ENCODE results near the gene ALG2. TPM values are rescaled to one million over a fixed set of nuclear protein-coding genes. Genes with fewer than 3 reads are reported as not detected.
A peak's percentile ranks its signal among the peaks of the same experiment; 100 is the strongest.

ALG2 gene
- total and polyA plus RNA-seq, 4 donors: 26.1 to 44.4 (median 37.1) TPM

- Histone ChIP-seq H3K4me3 (no peak overlapping the region), H3K9ac (ENCODE audit: insufficient read depth in 1 of 2, low read length in 2 of 2) (no peak overlapping the region), H3K27ac (ENCODE audit: low read depth in 1 of 2, low read length in 1 of 2) (no peak overlapping the region), H3K4me1 (ENCODE audit: control insufficient read depth in 5 of 5, insufficient read depth in 5 of 5, low read length in 5 of 5) (peaks cover 0 to 9% (median 0%) of the 10 kb centered on the region in 5 donors), H3K27me3 (ENCODE audit: control insufficient read depth in 3 of 3, insufficient read depth in 3 of 3, low read length in 2 of 3) (no peaks in the 10 kb centered on the region), H3K36me3 (ENCODE audit: control insufficient read depth in 4 of 4, insufficient read depth in 4 of 4, low read length in 4 of 4) (no peaks in the 10 kb centered on the region), H3K9me3 (ENCODE audit: control insufficient read depth in 4 of 4, insufficient read depth in 3 of 4, low read length in 3 of 4) (no peaks in the 10 kb centered on the region)
- ATAC-seq (ENCODE audit: insufficient read depth, low FRiP score) (no peak), DNase-seq (no peak)
- no peak for TF ChIP-seq CTCF (IDR thresholded peaks at IDR 0.05; ENCODE audit: control extremely low read depth, extremely low read depth)
- WGBS, 2 donors: 95 to 96% methylated on average over 8 of the region's 8 CpGs
Observed at GRCh38 chr9:99257723-99258389, 36.1 kb upstream of the ALG2 start.

GRCh38 chr9:99255651-99256050 lies 33.9 kb upstream of the ALG2 start:
- Histone ChIP-seq H3K27ac (ENCODE audit: low read depth in 1 of 2, low read length in 1 of 2) (peak overlapping the region in 1 of 2 donors; percentile 49), H3K4me3 (no peak overlapping the region), H3K36me3 (ENCODE audit: control insufficient read depth in 4 of 4, insufficient read depth in 4 of 4, low read length in 4 of 4) (no peaks in the 10 kb centered on the region), H3K4me1 (ENCODE audit: control insufficient read depth in 5 of 5, insufficient read depth in 5 of 5, low read length in 5 of 5) (peaks cover 0 to 9% (median 0%) of the 10 kb centered on the region in 5 donors), H3K9ac (ENCODE audit: insufficient read depth in 1 of 2, low read length in 2 of 2) (no peak overlapping the region), H3K27me3 (ENCODE audit: control insufficient read depth in 3 of 3, insufficient read depth in 3 of 3, low read length in 2 of 3) (no peaks in the 10 kb centered on the region), H3K9me3 (ENCODE audit: control insufficient read depth in 4 of 4, insufficient read depth in 3 of 4, low read length in 3 of 4) (no peaks in the 10 kb centered on the region)
- WGBS, 2 donors: 71 to 88% methylated on average over 1 of the region's 1 CpG
- DNase-seq: no peak
- no peak for TF ChIP-seq CTCF (IDR thresholded peaks at IDR 0.05; ENCODE audit: control extremely low read depth, extremely low read depth)
- no peak for ATAC-seq (ENCODE audit: insufficient read depth, low FRiP score)

- Histone ChIP-seq H3K4me3 (no peak overlapping the region), H3K27me3 (ENCODE audit: control insufficient read depth in 3 of 3, insufficient read depth in 3 of 3, low read length in 2 of 3) (no peaks in the 10 kb centered on the region), H3K4me1 (ENCODE audit: control insufficient read depth in 5 of 5, insufficient read depth in 5 of 5, low read length in 5 of 5) (peaks cover 0 to 7% (median 0%) of the 10 kb centered on the region in 5 donors), H3K9me3 (ENCODE audit: control insufficient read depth in 4 of 4, insufficient read depth in 3 of 4, low read length in 3 of 4) (no peaks in the 10 kb centered on the region), H3K27ac (ENCODE audit: low read depth in 1 of 2, low read length in 1 of 2) (no peak overlapping the region), H3K36me3 (ENCODE audit: control insufficient read depth in 4 of 4, insufficient read depth in 4 of 4, low read length in 4 of 4) (no peaks in the 10 kb centered on the region), H3K9ac (ENCODE audit: insufficient read depth in 1 of 2, low read length in 2 of 2) (no peak overlapping the region)
- ATAC-seq (ENCODE audit: insufficient read depth, low FRiP score) (no peak), DNase-seq (no peak)
- no peak for TF ChIP-seq CTCF (IDR thresholded peaks at IDR 0.05; ENCODE audit: control extremely low read depth, extremely low read depth)
- 47 to 70% methylated on average over 15 of the region's 15 CpGs for WGBS, 2 donors
Observed at GRCh38 chr9:99253772-99254431, 32.2 kb upstream of the ALG2 start.
